ENCODE measurements around the gene EHBP1. TPM values are rescaled to one million over a fixed set of nuclear protein-coding genes. Genes with fewer than 3 reads are reported as not detected.
"Not testable (repeated sequence)": the region's sequence is repeated elsewhere in the genome, so short reads cannot be mapped to it uniquely, and the experiment has no call there.

EHBP1 gene
- total RNA-seq, 2 donors from 2014 or later, result 22.6 to 32.1 TPM

DNA sequence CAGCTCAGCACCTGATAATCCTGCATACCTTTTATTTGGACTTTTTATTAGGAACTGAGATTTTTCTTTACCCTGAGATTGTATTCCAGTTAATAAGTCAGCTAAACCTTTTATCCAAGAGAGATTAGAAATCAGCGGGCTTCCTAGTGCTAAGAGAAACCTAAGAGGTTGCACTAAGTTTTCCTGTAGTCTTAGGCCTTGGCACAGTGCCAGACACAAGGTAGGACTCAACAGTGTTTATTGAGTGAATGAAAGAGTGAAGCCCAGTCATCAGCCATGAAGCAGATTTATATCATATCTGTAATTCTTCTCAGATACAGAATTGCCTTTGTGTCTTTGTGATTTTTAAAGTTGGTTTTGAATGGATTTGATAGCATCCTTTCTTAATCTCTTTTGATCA lies 358.7 kb downstream of the EHBP1 start:
- peak in 1 of 2 donors; percentile 4 for DNase-seq
- intact Hi-C loops (cut with DNase I, micrococcal nuclease), result no loop called here
- ATAC-seq, result no peak

DNA sequence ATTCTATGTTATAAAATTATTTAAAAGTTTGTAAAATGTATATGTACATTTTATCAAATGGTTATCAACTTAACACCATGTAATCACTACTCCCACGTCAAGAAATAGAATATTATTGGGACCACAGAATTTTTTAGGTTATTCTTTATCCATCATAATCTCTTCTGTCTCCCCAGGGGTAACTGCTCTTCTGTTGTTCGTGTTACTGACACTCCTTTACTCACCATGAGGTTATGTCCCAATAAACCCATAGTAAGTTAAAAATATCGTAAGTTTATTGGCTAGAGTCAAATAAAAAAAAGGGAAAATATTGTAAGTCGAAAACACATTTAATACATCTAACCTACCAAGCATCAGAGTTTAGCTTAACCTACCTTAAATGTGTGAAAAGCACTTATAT lies 359.1 kb downstream of the EHBP1 start:
- ATAC-seq, result no peak

DNA sequence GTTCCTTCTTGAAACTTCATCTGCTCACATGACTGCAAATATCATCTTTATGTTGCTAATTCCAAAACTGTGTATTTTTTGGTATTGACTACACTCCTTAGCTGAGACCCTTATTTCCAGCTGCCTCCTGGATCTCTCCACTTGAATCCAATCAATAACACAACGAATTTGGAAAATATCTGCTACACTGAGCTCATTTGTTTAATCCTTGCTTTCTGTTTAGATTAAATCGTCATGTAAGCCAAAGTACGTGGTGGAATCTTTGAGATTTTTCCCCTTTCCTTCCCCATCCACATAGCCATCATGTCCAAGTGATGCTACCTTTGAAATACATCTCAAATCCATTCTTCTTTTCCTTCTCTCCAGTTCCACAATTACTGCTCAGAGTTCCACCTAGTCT lies 360.8 kb downstream of the EHBP1 start:
- intact Hi-C loops (cut with DNase I, micrococcal nuclease), result no loop called here
- no peak for DNase-seq
- no peak for ATAC-seq

More for the DNA sequence above, 359.1 kb downstream of the EHBP1 start:
- no peak for DNase-seq
- intact Hi-C loops (cut with DNase I, micrococcal nuclease), result no loop called here

- ATAC-seq, result no peak
- intact Hi-C loops (cut with DNase I, micrococcal nuclease), result no loop called here
- no peak for DNase-seq
These were observed 361.3 kb downstream of the EHBP1 start for GRCh38 chr2:63066838-63067237.

GRCh38 chr2:63071664-63072063 lies 366.2 kb downstream of the EHBP1 start:
- DNase-seq (no peak), ATAC-seq (no peak)
- intact Hi-C loops (cut with DNase I, micrococcal nuclease), result no loop called here

DNA sequence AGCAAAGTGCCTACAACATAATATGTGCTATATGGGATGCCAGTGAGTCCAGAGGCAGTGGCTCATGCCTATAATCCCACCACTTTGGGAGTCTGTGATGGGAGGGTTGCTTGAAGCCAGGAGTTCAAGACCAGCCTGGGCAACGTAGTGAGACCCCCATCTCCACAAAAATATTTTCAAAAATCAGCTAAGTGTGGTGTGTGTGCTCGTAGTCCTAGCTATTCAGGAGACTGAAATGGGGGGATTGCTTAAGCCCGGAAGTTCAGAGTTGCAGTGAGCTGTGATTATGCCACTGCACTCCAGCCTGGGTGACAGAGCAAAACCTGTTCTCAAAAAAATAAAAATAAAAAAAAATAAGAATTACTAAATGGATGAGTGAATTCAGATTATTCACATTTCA lies 368.5 kb downstream of the EHBP1 start:
- ATAC-seq, result no peak
- intact Hi-C loops (cut with DNase I, micrococcal nuclease), result no loop called here
- DNase-seq, result no peak

DNA sequence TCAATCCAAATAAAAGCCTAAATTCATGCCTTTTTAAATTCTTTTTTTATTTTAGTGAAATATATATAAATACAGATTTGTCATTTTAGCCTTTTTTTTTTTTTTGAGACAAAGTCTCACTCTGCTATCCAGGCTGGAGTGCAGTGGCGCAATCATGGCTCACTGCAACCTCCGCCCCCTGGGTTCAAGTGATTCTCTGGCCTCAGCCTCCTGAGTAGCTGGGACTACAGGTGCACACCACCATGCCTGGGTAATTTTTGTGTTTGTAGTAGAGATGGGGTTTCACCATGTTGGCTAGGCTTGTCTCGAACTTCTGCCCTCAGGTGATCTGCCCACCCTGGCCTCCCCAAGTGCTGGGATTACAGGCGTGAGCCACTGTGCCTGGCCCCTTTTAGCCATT lies 368.9 kb downstream of the EHBP1 start:
- intact Hi-C loops (cut with DNase I, micrococcal nuclease); ATAC-seq; DNase-seq: not testable (repeated sequence)

DNA sequence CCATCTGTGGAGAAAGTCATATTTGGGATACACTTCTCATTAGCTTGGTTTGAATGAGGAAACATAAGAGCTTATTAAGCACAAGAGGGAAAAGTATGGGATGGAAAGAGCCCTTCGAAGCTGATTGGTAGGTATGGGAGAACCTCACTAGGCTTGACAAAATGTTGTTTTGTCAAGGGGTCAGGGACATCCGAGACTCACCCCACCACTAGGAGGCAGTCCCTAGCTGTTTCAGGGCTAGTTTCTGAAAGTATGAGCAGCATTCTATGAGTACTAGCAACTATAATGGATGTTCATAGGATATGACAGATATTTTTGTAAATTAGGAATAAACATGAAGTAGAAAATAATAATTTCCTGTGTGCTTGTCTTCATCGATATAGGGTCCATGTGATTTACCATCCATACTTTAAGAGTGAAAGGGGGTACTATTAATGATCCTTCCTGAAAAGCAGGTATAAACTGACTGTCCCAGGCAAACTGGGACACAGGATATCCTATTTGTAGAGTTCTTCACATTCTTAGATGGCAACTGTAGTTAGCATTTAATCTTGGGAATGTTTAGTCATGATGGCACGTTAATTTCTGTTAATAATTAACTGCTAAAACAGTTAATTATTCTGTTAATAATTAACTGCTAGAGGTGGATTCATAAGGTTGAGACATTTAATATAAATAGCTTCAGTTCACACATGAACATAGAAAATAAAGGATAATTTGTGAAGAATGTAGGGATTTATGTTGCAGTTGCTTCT lies 373.5 kb downstream of the EHBP1 start:
- intact Hi-C loops (cut with DNase I, micrococcal nuclease), result no loop called here
- DNase-seq (peak in 1 of 2 donors; percentile 8), ATAC-seq (no peak)

DNA sequence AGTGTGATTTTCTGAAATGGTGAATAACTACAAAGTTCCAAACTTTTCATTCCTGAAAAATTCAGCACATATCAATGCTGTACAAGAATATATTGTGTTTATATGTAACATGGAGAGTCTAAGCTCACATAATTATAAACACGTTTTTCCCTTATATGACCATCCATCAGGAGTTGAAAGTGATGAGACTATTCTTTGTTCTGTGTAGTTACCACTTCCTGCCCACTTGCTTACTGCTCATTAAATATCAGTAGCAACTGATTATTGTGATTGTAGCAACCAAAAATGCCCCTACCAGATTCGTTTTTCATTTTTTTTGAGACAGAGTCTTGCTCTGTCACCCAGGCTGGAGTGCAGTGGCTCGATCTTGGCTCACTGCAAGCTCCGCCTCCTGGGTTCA lies 375.9 kb downstream of the EHBP1 start:
- DNase-seq (no peak), ATAC-seq (no peak)
- intact Hi-C loops (cut with DNase I, micrococcal nuclease), result no loop called here

- DNase-seq (no peak), ATAC-seq (no peak)
- intact Hi-C loops (cut with DNase I, micrococcal nuclease), result no loop called here
These were observed 381.2 kb downstream of the EHBP1 start for GRCh38 chr2:63086687-63087086.

DNA sequence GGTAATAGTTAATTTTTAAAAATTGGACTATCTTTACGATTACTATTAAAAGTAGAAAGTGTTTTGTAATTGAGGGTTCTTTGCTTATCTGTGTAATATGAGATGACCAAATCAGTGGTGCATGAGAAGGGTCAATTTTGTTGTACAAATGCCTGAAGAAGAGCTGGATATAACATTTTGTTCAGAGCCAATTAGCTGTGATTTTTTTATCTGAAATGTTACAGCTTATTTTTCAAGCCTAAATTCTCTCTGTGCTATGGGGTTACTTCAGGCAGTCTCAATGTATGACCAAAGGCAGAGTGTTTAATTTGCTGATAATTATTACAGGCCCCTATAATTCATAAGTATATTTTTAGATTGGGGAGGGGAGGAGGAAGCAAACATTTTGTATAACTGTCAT lies 386.9 kb downstream of the EHBP1 start:
- DNase-seq (no peak), ATAC-seq (no peak)
- intact Hi-C loops (cut with DNase I, micrococcal nuclease), result no loop called here

- ATAC-seq (no peak), DNase-seq (no peak)
- intact Hi-C loops (cut with DNase I, micrococcal nuclease), result no loop called here
These were observed 387.3 kb downstream of the EHBP1 start for GRCh38 chr2:63092857-63093256.

GRCh38 chr2:63093502-63093901 lies 388.0 kb downstream of the EHBP1 start:
- ATAC-seq (no peak), DNase-seq (no peak)
- intact Hi-C loops (cut with DNase I, micrococcal nuclease), result no loop called here

Other genes with a start within 250 kb of the EHBP1 start
- gene TMEM17, start 199.5 kb upstream of the EHBP1 start, total RNA-seq, result under 1 TPM; 0.46 to 0.84 TPM